ENCODE data around the gene DBR1.

Gene DBR1, protein sequence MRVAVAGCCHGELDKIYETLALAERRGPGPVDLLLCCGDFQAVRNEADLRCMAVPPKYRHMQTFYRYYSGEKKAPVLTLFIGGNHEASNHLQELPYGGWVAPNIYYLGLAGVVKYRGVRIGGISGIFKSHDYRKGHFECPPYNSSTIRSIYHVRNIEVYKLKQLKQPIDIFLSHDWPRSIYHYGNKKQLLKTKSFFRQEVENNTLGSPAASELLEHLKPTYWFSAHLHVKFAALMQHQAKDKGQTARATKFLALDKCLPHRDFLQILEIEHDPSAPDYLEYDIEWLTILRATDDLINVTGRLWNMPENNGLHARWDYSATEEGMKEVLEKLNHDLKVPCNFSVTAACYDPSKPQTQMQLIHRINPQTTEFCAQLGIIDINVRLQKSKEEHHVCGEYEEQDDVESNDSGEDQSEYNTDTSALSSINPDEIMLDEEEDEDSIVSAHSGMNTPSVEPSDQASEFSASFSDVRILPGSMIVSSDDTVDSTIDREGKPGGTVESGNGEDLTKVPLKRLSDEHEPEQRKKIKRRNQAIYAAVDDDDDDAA

DNA sequence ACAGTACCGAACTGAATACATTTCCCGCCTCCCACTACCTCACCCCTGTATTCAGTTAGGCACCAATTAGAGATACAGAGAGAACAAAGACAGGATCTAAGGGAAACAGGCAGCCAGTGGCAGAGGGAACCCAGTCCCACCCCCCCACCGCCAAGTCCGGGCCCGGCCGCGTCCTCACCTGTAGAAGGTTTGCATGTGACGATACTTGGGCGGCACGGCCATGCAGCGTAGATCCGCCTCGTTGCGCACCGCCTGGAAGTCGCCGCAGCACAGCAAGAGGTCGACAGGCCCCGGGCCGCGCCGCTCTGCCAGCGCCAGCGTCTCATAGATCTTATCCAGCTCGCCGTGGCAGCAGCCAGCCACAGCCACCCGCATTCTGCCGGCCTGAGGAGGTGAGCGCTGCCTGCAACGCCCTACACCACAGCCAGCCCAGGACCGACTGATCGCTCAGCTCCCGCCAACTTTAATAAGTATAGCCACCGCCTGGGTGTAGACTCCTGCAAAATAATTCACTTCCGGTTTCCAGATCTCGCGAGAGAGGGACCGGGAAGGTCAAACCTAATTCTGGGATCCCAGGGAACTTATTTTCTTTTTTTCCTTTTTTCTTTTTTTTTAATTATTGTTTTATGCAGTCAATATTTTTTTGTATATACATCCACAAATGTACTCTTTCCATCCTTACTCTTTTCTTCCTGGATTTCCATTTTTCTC is at the start of gene DBR1:
TSS of gene DBR1 (minus strand) at position 501 of the 711 bp plus-strand sequence. CDS start at position 375, 126 bp downstream.
- DNase-seq = peak; percentile 45 to 95

DNA sequence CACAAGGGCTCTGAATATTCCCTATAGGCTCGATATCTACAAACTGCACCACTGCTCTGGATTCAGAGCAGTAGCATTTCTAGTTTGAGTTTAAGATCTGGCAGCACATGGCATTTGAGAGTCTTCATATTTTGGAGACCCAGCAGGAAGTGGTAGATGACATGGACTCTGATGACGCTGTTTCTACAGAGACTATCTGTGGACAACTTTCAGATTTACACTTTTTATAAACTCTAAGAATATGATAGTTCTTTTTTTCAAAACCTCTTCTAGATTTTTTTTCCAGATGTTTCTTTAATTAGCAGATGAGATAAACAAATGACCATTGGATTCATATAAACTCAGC is 48.2 kb upstream of the DBR1 start:
- DNase-seq = no peak

DNA sequence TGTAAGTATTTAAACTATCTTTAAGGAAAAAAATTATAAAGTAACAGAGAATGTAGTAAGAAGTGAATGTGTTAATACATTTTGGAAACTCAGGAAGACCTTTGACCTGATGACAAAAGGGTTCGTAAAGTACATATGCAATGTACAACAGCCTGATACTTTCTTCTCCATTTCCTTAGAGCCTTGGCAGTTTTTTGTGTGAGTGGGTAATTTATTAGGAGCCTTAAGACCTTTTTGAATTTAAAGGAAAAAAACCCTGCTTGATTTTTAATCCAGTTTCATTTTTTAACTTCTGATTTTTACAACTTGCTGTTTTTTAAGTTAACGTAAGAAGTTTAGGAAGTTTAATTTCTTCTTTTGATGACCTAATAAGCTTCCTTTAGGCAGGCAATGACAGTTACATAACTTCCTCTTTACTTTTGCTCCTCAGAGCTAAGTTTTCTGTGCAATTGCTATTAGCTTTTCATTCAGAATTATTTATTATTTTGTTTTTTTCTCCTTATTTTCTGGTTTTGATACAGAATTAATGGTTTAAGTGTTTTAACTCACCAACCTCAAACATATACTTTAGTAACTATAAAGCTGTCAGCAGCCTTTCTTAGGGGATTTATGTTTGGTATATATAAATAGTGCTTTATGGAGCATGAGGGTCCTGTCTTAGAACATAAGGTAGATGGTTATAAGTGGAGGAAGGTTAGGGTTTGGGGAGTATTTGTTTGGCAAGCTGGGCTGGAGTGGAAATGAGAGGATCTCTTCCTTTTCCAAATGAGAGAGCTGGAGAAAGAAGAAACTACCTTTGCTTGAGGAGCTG is 47.6 kb upstream of the DBR1 start:
- no peak for DNase-seq

DNA sequence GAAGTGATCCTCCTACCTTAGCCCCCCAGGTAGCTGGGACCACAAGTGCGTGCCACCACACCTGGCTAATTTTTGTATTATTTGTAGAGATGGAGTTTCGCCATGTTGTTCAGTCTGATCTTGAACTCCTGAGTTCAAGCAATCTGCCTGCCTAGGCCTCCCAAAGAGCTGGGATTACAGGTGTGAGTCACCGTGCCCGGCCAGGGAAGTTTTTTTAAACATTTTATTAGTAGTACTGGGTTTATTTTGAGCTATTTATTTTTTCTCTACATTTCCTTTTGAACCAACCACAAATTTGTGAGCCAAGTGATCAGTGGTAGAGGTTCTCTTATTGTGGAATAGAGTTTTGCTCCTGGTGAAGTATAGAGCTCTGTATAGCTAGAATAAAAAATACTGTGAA is 46.1 kb upstream of the DBR1 start:
- no peak for DNase-seq

GRCh38 chr3:138220242-138220641 is 45.5 kb upstream of the DBR1 start:
- no peak for DNase-seq

DNA sequence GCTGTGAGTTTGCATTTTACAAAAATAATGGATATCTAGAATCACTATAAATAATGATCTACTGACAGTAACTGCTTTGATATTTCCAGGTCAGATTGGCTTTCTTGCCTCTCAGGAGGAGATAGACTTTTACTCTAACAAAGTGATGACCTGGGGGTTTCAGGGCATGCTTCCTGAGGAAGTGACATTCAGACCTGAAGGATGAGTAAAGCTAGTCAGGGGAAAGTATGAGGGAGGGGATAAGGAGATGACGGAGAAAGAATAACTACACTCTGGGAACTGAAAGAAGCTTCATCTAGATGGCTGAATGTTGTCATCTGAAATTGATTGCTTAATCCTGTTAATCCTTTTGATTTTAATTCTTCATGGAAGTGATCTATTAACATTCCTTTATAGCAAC is 44.5 kb upstream of the DBR1 start:
- no peak for DNase-seq

- no peak for DNase-seq
Observed at GRCh38 chr3:138213398-138214085, 38.8 kb upstream of the DBR1 start.

- no peak for DNase-seq
Observed at GRCh38 chr3:138210528-138210927, 35.8 kb upstream of the DBR1 start.

DNA sequence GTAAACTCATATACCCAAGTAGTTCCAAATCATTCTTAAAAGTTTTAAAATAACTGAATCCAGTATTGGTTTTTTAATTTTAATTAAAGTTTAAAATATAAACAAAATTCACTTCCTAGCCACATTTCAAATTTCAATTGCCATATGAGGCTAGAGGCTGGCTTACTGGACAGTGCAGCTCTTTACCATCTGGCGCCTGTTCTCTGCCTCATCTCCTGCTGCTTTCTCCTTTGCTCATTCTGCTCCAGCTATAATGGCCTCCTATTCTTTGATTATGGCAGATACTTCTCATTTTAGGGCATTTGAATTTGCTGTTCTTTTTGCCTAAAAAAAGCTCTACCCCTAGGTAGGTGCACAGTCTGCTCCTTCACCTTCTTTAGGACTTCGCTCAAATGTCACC is 31.5 kb upstream of the DBR1 start:
- peak; percentile 46 to 69 for DNase-seq

DNA sequence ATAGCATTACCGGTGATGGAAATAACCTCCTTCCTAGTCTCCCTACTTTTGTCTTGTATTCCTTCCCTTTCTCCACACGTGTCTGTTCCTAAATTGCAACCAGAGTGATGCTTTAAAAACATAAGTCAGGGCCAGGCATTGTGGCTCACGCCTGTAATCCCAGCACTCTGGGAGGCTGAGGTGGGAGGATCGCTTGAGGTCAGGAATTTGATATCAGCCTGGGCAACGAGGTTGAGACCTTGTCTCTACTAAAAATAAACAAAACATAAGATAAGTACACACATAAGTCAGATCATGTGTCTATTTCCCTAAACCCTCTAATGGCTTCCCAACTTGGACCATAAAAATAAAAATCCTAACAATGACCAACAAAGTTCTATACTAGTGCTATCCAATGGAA is 30.8 kb upstream of the DBR1 start:
- DNase-seq = no peak

DNA sequence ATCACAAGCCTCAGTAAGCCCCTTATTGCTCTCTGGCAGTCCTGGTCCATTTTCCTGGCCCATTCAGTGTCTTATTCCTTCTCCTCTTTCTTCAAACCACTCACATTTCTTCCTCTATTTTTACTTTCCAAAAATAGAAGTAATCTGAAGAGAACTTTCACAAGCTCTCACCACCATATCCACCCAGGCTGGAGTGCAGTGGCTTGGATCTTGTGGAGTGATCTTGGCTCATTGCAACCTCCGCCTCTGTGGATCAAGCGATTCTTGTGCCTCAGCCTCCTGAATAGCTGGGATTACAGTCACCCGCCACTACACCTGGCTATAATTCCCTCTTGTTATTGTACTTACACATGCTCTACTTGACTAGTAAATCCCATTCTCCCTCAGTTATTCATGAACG is 29.2 kb upstream of the DBR1 start:
- no peak for DNase-seq

- DNase-seq = peak in 1 of 2 experiments; percentile 67
Observed at GRCh38 chr3:138202945-138203701, 28.4 kb upstream of the DBR1 start.

- no peak for DNase-seq
Observed at GRCh38 chr3:138200424-138200823, 25.7 kb upstream of the DBR1 start.

DNA sequence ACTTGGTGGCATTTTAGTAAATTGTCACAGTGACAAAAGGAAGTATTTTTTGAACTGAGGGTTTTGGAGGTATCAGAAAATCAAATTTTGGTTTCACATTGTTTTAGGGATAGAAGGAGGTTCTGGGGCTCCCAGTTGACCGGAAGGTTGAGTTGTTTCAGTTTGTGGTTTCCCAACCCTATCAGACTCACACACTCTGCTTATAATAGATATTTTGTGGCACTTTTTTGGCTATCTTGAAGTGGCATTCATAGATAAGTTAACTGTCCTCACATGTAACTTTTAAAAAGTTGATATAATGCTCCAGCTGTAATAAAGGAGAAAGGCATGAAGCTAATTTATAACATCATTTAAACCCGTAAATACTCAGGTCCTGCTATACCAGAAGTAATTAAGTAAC is 25.1 kb upstream of the DBR1 start:
- DNase-seq = no peak

DNA sequence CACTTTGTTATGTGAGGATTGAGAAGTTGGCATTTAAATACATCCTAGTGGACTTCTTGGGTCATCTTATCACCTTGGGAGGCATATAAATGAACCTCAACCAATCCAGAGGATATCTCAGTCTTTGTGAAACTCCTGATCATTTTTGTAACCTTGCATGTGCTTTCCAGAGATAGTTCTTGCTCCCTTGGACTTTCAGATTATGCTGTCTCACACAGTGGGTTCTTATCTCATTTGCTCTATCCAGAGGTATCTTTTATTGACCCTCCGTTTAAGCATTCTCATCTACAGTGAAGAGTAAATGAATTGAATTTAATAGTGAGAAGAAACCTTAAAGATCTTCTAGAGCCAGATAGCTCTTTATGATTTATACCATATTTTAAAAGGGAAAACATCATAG is 22.8 kb upstream of the DBR1 start:
- DNase-seq = no peak

DNA sequence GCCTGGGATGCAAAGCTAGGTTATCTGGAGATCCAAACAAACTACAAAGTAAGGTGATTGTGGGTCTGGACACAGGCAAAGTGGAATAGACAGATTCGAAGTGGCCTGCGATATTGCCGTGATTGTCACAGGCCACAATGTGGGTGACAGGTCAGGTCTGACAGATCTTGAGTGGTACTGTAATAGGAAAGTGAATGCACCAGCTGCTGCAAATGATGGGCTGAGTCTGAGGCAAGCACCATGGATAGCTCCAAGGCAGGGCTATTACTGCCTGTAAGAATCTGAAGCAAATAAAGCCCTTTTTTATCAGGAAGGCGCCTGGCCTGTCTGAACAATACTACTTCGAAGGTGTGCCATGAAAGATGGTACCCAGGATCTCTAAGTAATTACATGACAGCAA is 22.3 kb upstream of the DBR1 start:
- no peak for DNase-seq

GRCh38 chr3:138196023-138196422 is 21.3 kb upstream of the DBR1 start:
- no peak for DNase-seq

GRCh38 chr3:138195481-138195880 is 20.8 kb upstream of the DBR1 start:
- DNase-seq = peak; percentile 57 to 77

GRCh38 chr3:138188013-138188730 is 13.5 kb upstream of the DBR1 start:
- DNase-seq = no peak

- DNase-seq = peak; percentile 80 to 83
Observed at GRCh38 chr3:138187296-138188012, 12.7 kb upstream of the DBR1 start, which contains the start of gene ARMC8. Gene ARMC8, plus strand, starts transcription at chr3:138187301. Its CDS starts 254 bp downstream, at chr3:138187555.

Data from NCI-H446 (cell line).